ENCODE results near the gene CSNK2B.
"Not testable (repeated sequence)": the region's sequence is repeated elsewhere in the genome, so short reads cannot be mapped to it uniquely, and the experiment has no call there.

CSNK2B gene

DNA sequence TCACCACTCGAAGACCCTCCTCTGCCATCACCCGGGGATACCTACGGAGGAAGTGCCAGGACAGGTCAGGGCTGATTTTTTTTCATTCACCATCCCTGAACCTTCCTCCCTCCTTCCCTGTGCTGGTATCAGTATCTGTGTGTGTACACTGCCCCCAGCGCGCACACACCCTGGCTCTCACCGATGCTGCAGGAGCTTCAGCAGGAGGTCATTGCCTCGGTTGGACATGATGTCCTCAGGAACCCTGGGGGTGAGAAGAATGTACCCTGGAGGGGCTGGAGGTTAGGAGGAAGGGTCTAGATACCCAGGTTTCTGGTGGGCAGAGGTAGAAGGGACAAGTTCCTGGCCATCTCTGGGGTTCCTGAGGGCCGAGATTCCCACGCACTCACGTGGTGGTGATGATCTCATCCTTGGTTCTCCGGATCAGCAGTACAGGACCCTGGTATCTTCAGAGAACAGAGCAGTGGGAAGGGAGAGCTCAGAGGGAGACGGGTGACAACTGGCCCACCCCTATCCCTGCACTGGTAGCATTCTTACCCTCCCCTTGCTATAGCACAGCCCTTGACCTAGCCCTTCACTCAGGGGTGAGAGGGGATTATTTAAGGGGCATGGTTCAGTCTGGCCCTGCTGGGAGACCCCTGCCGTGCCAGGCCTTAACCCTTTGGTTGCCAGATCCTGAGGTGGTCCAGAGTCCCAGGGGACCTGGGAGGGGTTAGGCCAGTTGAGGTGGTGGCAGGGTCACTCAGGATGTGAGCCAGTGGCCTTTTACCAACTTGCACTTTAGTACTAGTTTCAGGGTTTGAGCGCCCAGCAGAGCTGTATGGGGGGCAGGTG, 22.2 kb downstream of the CSNK2B start:
- DNase-seq (ENCODE audit: low read depth), result no peak

DNA sequence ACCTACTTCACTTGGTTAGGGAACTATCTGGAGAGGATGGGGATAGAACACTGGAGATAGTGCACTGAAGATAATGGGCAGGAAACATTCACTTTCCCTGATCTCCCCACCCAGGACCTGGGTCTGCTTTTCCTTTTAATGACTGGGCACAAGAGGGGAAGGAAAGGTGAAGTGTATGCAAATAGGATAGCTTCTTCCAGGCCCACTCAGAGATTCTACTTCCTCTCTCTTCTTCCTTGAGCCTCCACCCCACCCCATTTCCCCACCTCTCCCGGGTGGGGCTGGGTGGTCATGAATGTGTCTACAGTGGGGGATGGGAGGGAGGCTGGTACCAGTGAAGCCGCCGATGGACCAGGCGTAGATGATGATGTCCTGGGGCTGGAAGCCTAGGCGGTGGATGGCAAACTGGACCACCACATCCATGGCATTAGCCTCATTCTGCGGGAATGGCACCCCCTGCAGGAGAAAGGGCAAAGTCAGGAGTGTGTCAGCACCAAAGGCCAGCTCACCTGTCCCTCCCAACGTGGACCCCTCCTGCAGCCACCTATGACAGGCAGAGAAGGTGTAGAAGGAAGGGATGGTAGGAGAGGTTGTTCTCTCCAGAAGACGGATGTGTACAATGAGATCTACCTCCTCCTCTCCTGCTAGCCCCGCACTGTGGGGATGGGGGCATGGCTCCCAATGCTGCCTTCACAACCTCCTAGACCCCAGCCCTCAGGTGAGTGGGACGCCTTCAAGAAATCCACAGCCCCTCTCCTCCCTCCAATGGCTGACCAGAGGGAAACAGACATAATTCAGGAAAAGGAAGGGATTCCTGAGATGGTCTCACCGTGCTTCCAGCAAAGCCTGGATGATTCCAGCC, 23.6 kb downstream of the CSNK2B start:
- no peak for DNase-seq (ENCODE audit: low read depth)

DNA sequence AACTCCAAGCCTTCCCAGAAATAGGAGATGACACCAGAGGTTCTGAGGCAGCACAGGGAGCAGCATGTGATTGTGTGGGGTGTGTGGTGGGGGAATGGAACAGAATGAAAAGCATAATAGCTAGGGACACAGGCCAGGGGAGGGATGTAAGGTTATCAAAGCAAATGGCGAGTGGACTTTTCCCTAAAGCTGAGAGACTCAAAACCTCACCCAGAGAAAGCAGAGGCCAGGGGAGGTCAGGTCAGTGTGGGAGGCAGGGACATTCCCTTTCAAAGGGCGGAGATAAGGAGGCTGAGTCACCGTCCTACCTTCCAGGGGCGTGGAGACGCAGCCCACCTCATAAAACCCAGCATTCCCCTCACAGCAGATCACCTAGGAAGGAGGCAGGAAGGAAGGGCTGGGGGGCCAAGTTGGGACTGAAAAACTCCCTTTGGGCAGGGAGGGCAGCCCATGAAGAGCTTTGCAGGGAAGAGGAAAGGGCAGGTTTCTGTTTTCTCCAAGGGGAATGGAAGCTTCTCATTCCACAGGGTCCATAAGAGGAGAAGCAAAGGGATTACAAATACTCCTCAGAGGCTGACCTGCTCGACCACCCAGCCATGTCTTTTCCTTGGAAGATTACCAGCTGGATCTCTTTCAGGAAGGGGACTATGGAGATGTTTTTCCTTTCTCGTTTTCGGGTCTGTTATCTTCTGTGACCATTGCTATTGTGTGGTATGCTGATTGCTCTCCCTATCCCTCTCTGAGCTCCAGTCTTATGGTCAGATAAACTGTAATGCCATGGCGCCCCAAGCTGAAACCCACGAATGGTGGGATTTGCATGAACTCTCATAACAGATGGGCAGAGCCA, 24.6 kb downstream of the CSNK2B start:
- no peak for DNase-seq (ENCODE audit: low read depth)

DNA sequence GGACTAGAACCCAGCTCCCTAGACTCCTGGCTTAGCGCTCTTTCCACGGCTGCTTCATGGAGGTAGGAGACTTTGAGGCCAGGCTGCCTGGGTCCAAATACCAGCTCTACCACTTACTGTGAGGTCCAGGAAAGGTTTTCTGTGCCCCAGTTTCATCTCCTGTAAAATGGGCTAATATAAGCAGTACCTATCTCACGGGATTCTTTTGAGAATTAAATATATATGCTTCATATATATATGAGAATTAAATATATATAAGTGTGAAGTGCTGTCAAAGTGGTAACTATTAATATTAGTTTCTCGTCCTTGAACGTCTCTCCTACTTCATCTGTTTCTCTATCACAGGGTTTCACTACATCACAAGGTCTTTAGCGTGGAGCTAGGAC, 25.2 kb downstream of the CSNK2B start:
- DNase-seq (ENCODE audit: low read depth), result no peak

DNA sequence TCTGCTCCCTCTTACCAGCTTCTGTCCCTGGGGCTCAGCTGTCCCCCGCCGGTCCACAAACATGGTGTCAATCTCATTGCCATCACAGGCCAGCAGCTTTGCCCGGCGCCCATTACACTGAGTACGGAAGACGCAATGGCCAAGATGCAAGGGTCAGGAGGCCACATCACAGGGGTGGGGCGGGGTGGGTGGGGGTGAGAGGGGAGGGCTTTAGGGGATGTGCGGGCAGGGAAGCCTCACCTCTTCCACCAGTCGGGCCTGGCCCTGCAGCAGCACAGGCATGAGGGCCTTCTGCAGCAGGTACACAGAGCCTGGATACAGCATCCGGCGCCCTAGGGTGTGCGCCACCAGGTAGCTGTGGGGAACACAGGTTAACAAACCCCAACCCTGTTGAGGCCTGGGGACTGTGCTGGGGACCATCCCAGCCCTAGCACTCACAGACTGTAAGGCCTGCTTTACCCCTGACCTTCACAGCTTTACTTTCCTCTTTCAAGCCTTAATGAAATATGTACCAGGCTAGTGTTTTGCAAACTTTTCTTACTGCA, 25.8 kb downstream of the CSNK2B start:
- DNase-seq (ENCODE audit: low read depth), result no peak

DNA sequence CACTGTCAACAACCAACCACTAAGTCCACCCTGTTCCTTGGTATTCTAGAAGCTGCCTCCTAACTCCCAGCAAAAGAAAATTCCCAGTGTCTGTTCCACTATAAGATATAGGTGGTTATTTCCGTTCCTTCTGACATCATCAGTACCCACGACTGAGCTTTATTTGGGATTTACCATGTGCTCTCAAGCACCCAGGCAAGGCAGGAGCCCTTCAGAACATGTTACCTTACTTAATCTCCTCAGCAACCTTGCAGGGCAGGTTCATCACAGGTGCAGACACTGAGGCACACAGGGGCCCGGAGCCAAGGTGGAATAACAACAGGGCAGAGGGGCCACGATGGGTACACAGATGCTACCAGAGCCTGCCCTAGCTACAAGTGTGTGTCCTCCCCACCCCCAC, 26.5 kb downstream of the CSNK2B start:
- no peak for DNase-seq (ENCODE audit: low read depth)

DNA sequence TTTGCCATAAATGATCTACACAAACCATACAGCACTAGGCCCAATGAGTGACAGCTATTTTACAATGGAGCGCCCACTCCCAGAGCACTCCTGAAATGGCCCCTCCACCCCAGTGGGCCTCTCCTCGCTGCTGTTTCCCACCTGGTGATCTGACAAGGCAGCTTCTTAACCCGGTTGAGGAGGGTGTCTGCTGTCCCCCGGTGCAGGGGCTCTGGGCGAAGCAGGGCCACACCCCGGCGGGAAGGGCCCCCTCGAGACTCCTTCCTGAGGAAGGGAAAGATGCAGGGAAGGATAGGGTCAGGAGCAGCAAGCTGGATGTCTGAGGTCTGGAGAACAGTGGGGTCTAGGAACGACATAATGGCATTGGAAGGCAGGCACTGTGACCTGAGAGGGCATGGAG, 27.0 kb downstream of the CSNK2B start:
- DNase-seq (ENCODE audit: low read depth), result no peak

DNA sequence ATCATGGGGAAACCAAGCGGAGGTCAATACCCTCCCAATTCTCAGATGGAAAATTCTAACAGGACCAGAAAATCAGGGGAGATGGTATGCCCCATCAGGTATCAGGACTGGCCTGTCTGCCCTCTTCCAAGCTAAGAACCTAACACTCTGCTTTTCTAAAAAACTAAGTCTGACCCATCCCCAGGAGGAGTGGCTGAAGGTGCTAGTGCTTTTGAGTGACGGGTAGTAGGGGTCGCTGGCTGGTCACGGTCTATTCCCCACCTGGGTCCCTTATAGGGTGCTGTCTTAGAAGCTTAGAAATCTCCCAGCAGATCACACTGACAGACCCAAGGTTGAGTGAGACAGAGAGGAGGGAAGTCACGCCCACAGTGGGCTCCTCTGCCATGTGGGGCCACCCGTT, 27.7 kb downstream of the CSNK2B start:
- DNase-seq (ENCODE audit: low read depth), result no peak

DNA sequence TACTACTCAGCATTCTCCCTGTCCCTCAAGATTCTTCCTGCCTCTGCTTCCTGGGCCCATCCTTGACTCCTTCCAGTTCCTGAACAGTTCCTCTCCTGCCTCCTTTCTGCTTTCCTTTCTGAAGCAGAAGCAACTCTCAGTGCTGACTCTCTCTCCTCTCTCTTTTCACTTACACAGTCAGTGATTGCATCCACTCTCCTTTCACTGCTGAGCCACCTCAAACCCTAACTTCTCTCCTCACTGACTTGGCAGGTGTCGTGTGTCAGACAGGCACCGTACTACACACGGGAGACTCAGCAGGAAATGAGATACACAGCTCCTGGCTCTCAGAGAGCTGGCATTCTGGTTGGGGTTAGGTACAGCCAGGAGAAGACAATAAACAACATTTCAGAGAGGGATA, 31.7 kb downstream of the CSNK2B start:
- no peak for DNase-seq (ENCODE audit: low read depth)

DNA sequence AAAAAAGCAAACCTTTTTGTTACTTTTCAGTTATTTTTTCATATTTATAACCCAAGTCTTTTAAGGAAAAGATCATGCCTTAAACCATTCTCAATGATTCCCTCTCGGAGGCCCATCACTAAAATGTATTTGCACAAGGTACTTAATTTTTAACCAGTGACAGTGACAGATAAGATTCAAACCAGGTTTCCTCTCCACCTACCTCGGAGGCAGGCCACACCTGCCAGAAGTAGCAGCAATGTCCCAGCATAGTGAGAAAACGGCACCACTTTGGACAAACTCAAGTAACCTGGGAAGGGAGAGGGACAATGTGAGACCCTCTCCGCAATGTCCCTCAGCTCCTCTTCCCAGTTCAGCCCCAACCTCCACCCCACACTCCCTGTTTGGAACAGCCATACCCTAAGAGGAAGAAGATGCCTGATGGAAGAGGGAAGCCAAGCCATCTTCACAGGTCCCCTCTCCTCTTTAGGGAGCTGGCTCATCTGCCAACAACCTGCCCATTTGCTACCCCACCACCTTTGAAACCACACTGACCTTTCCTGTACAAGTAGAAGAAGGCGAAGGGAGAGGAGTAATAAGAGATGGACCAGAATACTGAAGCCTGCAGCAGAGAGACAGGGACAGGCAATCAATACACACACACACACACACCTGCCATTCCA, 35.0 kb downstream of the CSNK2B start:
- no peak for DNase-seq (ENCODE audit: low read depth)

DNA sequence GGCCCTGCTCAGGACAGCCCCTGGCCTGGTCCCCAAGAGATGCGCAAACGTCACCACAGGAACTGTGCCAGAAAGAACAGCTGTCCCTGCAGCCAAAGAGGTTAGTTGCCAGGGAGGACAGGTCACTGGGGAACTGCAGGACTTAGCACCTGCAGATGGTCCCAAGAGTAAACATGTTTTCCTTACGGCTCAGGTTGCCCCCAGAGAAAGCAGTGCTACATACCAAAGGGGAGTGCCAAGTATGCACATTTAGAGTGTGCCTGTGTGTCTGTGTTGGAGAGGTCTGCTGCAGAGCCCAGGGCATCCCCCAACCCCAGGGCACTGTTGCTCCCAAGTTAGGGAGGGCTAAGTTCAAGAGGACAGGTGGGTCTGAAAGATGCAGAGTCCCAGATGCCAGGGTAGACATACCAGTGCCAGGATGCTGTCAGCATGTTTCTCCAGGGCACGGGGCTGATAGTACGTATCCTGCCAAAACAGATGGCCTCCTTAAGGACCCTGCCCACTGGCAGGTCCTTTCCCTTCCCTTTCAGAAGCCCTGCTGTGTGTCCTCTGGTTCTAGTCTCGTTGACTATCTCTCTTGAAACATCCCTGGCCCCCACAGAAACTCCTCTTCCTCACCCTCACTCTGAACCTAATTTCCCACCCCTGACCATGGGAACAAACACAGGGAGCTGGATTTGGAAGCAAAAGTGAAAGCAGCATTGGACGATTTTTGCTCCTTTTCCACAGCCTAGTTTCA, 36.0 kb downstream of the CSNK2B start:
- DNase-seq (ENCODE audit: low read depth), result no peak

DNA sequence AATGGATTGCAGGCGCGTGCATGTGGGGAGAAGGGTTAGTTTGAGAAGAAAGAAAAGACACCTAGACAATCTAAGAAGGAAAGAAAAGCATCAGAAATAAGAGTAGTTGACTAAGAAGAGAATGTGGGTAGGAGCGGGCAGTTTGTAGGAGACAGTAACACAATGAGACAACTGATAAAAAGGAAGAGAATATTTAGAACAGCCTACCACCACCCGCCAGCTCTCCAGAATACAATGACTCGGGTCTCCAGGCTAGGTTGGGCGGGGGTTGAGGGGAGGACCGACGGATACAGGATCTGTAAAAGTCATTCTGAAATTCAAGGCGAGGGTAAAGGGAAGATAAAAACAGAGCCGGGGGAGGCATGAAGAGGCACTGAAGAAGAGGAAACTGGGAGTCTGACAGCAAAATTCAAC, 36.5 kb downstream of the CSNK2B start:
- no peak for DNase-seq (ENCODE audit: low read depth)

DNA sequence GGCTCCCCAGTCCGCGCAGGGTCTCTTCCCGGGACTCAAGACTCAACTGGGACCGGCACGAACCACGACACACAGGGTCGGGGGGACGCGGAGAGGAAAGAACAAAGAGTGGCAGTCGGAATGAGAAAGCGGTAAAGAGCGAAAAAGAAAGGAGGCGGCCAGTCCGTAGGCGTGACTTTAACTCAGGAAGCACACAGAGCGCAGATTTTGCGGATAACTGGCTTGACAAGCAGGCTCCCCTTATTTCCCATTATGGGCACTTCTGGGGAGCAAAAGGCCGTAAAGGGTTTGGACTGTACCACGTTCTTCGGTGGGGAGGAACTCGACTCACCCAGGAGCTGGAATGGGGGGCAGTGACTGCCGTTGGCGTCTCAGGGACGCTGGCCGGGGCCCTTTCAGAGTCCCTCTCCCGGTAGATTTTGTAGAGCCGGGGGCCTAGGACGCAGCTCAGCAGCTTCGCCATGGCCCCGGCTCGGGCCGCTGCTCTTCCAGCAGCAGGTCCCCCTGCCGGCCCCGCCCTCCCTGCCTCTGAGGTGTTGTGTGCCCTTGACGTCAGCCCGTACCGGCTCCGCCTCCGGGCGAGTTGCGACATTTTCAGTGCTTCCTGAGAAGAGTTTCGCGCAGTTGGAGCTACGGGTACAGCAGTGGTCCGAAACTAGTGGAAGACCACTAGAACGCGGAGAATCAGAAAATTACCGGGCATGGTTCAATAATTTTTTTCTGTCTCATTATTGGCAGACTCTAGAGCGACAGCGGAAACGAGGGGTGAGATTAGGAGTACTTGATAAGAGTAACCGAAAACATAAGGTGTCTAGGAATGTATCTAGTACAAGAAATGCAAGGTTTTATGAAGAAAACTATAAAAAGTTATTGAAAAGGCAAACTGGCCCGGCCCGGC, 37.2 kb downstream of the CSNK2B start, which contains the start of gene ABHD16A:
Gene ABHD16A (minus strand): TSS at position 506 of the 898 bp plus-strand sequence. CDS start 43 bp downstream, at position 463.
- DNase-seq (ENCODE audit: low read depth), result peak; percentile 94

DNA sequence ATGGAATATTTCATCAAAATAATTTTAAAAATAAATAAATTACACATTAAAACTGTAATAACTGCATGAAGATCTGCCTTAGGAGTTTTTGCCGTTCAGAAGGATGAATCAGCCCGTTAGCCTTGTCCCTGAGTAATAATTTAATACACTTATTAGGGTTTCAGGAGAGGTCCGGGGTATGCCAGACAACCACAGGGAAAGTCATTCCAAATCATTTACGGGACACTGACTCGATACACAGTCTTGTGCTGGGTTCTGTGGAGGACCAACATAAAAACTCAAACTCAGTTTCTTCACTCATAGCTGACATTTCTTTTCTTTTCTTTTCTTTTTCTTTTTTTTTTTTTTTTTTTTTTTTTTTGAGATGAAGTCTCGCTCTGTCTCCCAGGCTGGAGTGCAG, 40.1 kb downstream of the CSNK2B start:
- DNase-seq (ENCODE audit: low read depth), result no peak

DNA sequence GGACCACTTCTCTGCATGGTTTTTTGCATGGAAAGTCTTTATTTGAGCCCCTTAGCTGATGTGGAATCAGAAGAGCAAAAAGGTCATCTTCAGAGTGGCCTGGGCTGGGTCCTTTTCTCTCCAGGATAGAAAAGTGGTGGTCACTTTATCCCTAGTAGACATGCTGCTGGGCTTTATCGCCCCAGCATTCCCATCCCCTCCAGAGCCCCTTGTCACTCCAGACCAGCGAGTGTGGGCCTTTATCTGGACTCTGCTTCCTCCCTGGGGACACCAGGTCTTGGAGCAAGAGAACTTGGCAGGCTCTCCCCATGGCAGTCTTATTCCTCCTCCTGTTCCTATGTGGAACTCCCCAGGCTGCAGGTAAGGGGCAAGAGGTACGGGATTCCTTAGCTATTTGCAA, 40.7 kb downstream of the CSNK2B start, which contains the start of gene LY6G6F:
Gene LY6G6F (plus strand): TSS at position 268 of the 400 bp plus-strand sequence. CDS start 41 bp downstream, at position 309.
- DNase-seq (ENCODE audit: low read depth), result no peak

DNA sequence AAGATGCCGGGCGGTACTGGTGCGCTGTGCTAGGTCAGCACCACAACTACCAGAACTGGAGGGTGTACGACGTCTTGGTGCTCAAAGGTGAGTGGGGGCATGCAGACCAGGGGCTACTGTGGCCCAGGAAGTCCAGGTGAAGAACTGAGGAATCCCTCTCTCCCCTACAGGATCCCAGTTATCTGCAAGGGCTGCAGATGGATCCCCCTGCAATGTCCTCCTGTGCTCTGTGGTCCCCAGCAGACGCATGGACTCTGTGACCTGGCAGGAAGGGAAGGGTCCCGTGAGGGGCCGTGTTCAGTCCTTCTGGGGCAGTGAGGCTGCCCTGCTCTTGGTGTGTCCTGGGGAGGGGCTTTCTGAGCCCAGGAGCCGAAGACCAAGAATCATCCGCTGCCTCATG, 41.8 kb downstream of the CSNK2B start:
- no peak for DNase-seq (ENCODE audit: low read depth)

DNA sequence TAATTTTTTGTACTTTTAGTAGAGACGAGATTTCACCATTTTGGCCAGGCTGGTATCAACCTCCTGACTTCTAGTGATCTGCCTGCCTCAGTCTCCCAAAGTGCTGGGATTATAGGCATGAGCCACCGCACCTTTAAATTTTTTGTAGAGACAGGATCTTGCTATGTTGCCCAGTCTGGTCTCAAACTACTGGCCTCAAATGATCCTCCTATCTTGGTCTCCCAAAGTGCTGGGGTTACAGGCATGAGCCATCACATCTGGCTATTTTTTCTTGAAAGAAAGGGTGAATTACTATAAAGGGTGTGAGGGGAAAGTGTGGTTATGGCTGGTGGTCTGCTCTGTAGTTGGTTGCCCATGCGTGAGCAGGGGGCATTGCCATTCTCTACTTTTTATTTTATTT, 42.3 kb downstream of the CSNK2B start:
- DNase-seq (ENCODE audit: low read depth), result no peak

DNA sequence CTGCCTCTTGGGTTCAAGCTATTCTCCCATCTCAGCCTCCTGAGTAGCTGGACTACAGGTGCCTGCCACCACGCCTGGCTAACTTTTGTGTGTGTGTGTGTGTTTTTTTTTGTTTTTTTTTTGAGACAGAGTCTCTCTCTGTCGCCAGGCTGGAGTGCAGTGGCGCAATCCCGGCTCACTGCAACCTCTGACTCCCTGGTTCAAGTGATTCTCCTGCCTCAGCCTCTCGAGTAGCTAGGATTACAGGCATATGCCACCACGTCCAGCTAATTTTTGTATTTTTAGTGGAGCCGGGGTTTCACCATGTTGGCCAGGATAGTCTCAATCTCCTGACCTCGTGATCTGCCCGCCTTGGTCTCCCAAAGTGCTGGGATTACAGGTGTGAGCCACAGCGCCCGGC, 43.3 kb downstream of the CSNK2B start:
- DNase-seq (ENCODE audit: low read depth), result not testable (repeated sequence)

DNA sequence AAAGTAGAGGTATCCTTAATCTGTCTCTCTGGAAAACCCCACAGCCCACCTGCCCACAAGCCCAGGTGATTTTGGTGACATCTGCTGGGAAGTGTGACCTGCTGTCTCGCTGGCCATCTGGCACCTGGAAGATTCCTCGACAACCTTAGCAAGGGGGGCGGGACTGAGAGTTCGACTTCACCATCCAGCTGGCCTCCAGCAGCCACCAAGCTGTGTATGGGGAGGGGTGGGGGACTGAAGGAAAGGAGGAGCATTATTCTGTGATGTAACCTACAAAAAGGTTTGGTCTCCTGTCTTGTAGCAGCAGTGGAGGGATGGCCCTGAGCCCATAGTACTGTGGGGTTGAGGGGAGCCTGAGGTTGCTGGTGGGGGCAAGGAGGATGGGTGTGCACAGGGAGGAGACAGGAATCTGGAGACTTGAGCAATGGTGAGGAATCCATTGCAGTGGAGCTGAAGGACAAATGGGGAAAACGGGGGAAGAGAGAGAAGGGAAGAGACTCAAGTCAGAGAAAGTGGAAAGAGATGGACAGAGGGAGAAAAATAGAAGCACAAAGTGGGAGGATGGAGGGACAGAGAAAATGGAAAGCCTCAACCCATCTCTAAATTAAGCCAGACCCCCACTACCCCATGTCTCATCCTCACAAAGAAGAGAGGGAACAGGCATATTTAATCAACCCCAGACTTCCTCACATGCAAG, 44.8 kb downstream of the CSNK2B start:
- DNase-seq (ENCODE audit: low read depth), result no peak
